ENCODE data around the gene TRIP11. TPM values are rescaled to one million over a fixed set of nuclear protein-coding genes. Genes with fewer than 3 reads are reported as not detected.
A peak's percentile ranks its signal among the peaks of the same experiment; 100 is the strongest.

TRIP11 gene
- total and polyA plus RNA-seq, 4 donors = 14.2 to 58.0 (median 29.6) TPM

DNA sequence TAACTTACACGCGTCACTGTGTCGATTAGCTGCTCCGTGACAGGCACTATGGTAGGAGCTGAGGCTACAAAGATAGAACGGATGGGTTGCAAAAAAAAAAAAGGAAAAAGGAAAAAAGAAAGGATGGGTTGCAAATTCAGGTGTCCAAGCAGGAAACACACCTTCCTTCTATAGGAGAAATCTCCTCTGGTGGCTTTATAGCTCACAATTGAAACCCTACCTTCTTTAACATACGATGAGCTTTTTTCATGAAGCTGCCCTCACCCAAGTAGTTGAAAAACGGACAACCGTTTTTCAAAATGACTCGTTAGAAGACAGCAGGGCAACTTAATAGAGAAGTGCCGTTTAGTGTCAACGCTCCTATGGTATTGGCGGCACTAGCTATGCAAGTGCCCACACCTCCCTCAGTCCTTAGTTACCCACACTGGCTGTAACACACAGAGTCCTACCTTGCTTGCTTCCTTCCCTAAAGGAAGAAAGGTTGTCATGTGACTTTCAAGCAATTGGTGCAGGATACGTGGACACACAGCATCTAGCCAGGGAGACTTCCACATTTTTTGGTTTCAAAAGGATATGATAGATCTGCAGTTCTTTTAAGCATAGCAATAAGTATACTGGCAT, 682 bp upstream of the TRIP11 start:
- Histone ChIP-seq H3K4me1 (ENCODE audit: control insufficient read depth, insufficient read depth, low read length) (peaks cover 10% of the 10 kb centered on the region), H3K36me3 (ENCODE audit: control insufficient read depth, insufficient read depth, low read length) (peaks cover 4% of the 10 kb centered on the region), H3K9me3 (ENCODE audit: control insufficient read depth, insufficient read depth, low read length) (no peaks in the 10 kb centered on the region), H3K27ac (ENCODE audit: low read depth, low read length) (peak overlapping the region; percentile 99), H3K4me3 (ENCODE audit: low read depth, low read length) (peak overlapping the region; percentile 73), H3K27me3 (ENCODE audit: control insufficient read depth, insufficient read depth, low read length) (no peaks in the 10 kb centered on the region)
- WGBS (ENCODE audit: insufficient coverage) = 4% methylated on average over 11 of the region's 13 CpGs
- DNase-seq (ENCODE audit: low read depth in 4 of 6, low spot score in 6 of 6) = peak; percentile 15 to 93 (median 54)

DNA sequence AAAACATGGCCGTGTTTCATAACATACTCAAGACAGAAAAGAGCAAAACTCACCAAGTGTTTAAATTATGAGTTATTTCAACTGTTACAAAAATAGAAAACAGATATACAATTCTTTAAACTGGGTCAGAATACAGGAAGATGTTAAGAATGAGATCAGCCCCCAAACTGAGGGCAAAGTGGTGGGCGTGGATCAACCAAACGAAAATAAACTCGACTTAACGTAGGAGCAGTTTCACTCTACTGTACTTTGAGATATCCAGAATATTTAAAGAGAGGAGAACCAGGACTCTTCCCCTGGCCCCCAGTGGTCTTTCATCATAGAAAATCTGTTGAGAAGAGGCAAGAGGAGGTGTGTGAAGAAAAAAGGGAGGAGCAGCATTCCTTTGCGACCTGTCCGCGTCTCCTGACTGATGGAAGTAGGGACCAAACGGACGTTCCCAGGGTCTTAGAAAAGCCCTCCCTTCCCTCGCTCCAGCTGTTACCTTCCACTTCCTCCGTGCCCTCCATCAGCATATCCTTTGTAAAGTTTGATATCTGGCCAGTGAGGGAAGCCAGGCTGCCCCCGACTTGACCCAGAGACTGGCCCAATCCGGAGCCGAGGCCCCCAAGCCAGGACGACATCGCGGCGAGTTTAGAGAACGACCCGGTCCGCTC, 668 bp downstream of the TRIP11 start:
- DNase-seq (ENCODE audit: low read depth in 4 of 6, low spot score in 6 of 6) = peak; percentile 27 to 86 (median 52)
- Histone ChIP-seq H3K4me3 (ENCODE audit: low read depth, low read length) (peak overlapping the region; percentile 73), H3K27me3 (ENCODE audit: control insufficient read depth, insufficient read depth, low read length) (no peaks in the 10 kb centered on the region), H3K36me3 (ENCODE audit: control insufficient read depth, insufficient read depth, low read length) (peaks cover 4% of the 10 kb centered on the region), H3K27ac (ENCODE audit: low read depth, low read length) (peak overlapping the region; percentile 99), H3K9me3 (ENCODE audit: control insufficient read depth, insufficient read depth, low read length) (no peaks in the 10 kb centered on the region), H3K4me1 (ENCODE audit: control insufficient read depth, insufficient read depth, low read length) (peaks cover 10% of the 10 kb centered on the region)
- under 1% methylated on average over 14 of the region's 22 CpGs for WGBS (ENCODE audit: insufficient coverage)

DNA sequence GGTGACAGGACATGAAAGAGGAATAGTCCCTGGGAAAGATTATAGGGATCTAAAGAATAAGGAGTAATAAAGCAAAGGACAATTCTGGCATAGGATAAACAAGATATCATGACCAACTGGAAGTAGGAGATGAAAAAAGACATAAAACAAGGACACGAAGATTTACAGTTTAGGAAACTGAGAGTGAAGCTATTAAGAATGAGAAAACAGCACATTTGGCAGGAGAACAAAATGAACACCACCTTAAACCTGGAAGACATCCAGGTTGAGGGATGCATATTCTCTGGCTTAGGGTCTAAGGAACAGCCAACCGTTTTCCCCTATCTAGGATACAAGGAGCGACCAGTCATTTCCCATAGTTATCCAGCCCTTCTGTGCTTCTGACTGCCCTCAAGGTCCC, 1.9 kb downstream of the TRIP11 start:
- no peak for DNase-seq (ENCODE audit: low read depth in 4 of 6, low spot score in 6 of 6)
- peaks cover 4% of the 10 kb centered on the region for H3K36me3 ChIP-seq (ENCODE audit: control insufficient read depth, insufficient read depth, low read length)
- H3K4me3 ChIP-seq (ENCODE audit: low read depth, low read length) = peak overlapping the region; percentile 73
- H3K27ac ChIP-seq (ENCODE audit: low read depth, low read length) = no peak overlapping the region
- H3K4me1 ChIP-seq (ENCODE audit: control insufficient read depth, insufficient read depth, low read length) = peaks cover 10% of the 10 kb centered on the region
- H3K9me3 ChIP-seq (ENCODE audit: control insufficient read depth, insufficient read depth, low read length) = no peaks in the 10 kb centered on the region
- no peaks in the 10 kb centered on the region for H3K27me3 ChIP-seq (ENCODE audit: control insufficient read depth, insufficient read depth, low read length)
- WGBS (ENCODE audit: insufficient coverage) = 59% methylated on average over 2 of the region's 3 CpGs

DNA sequence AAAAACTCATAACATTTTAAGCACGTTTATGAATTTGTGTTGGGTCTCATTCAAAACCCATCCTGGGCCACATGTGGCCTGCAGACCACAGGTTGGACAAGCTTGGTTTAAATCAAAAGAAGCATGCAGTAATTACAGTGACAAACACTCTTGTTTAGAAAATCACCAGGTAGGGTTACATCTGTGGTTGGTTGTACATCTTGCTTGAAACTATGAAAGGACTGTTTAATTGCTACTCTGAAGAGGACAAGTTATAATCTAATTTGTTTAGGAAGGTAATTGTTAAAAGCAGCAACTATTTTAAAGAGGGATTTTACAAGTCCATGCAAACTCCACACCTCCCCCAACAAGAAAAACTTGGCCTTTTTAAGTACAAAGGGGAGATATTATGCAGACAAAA, 4.0 kb downstream of the TRIP11 start:
- 86% methylated on average over 1 of the region's 1 CpG for WGBS (ENCODE audit: insufficient coverage)
- Histone ChIP-seq H3K4me1 (ENCODE audit: control insufficient read depth, insufficient read depth, low read length) (peaks cover 4% of the 10 kb centered on the region), H3K4me3 (ENCODE audit: low read depth, low read length) (no peak overlapping the region)

DNA sequence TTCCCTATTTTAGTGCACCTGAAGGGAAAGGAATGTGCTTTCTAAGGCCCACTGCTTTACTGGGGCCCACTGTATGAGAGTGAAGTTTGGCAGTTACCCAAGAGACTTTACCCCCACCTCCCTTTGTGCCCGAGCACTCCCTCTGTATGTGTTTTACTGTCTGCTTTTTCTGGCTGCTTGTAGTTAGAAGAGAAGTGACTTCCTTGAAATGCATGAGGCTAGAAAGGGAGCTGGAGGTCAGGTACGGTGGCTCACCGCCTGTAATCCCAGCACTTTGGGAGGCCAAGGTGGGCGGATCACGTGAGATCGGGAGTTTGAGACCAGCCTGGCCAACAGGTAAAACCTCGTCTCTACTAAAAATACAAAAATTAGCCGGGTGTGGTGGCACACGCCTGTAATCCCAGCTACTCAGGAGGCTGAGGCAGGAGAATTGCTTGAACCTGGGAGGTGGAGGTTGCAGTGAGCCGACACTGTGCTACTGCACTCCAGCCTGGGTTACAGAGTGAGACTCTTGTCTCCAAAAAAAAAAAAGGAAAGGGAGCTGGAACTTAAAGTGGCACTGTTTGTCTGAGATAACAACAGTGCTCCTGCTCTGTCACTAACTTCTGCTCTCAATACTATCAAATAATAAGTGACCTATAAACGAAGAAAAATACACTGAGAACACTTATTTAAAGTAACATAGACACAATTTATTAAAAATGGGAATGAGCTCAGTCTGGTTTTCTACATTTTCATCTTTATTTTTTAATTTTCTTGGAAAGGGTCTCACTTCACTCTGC, 5.8 kb downstream of the TRIP11 start:
- H3K27me3 ChIP-seq (ENCODE audit: control insufficient read depth, insufficient read depth, low read length) = no peaks in the 10 kb centered on the region
- no peak for DNase-seq (ENCODE audit: low read depth in 4 of 6, low spot score in 6 of 6)
- 84% methylated on average over 6 of the region's 11 CpGs for WGBS (ENCODE audit: insufficient coverage)
- H3K4me3 ChIP-seq (ENCODE audit: low read depth, low read length) = no peak overlapping the region
- peaks cover 30% of the 10 kb centered on the region for H3K36me3 ChIP-seq (ENCODE audit: control insufficient read depth, insufficient read depth, low read length)
- no peak overlapping the region for H3K27ac ChIP-seq (ENCODE audit: low read depth, low read length)
- H3K4me1 ChIP-seq (ENCODE audit: control insufficient read depth, insufficient read depth, low read length) = peaks cover 4% of the 10 kb centered on the region
- H3K9me3 ChIP-seq (ENCODE audit: control insufficient read depth, insufficient read depth, low read length) = no peaks in the 10 kb centered on the region

More for the DNA sequence above, 4.0 kb downstream of the TRIP11 start:
- H3K27ac ChIP-seq (ENCODE audit: low read depth, low read length) = no peak overlapping the region
- peaks cover 21% of the 10 kb centered on the region for H3K36me3 ChIP-seq (ENCODE audit: control insufficient read depth, insufficient read depth, low read length)
- H3K27me3 ChIP-seq (ENCODE audit: control insufficient read depth, insufficient read depth, low read length) = no peaks in the 10 kb centered on the region
- no peaks in the 10 kb centered on the region for H3K9me3 ChIP-seq (ENCODE audit: control insufficient read depth, insufficient read depth, low read length)
- DNase-seq (ENCODE audit: low read depth in 4 of 6, low spot score in 6 of 6) = no peak

DNA sequence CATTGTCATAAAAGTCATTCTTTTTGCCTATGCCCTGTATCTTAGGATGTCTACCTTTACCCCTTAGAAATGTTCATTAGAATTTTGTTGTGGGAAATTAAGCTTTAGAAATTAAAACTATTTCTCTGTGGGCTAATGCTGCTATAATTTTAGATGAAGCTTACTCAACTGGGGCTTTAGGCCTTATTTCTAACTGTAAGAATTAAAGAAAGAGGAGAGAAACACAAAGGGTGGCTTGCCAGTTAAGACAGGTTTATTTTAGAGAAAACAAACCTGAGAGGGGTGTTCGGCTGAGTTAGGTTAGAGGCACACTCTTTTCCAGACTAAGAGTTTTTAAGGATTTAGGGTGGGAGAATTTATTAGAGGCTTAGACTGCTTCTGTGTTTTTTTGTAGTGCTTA, 6.4 kb downstream of the TRIP11 start:
- H3K9me3 ChIP-seq (ENCODE audit: control insufficient read depth, insufficient read depth, low read length) = no peaks in the 10 kb centered on the region
- WGBS (ENCODE audit: insufficient coverage) = no CpG with 5 or more reads among the region's 1 CpG
- DNase-seq (ENCODE audit: low read depth in 4 of 6, low spot score in 6 of 6) = no peak

DNA sequence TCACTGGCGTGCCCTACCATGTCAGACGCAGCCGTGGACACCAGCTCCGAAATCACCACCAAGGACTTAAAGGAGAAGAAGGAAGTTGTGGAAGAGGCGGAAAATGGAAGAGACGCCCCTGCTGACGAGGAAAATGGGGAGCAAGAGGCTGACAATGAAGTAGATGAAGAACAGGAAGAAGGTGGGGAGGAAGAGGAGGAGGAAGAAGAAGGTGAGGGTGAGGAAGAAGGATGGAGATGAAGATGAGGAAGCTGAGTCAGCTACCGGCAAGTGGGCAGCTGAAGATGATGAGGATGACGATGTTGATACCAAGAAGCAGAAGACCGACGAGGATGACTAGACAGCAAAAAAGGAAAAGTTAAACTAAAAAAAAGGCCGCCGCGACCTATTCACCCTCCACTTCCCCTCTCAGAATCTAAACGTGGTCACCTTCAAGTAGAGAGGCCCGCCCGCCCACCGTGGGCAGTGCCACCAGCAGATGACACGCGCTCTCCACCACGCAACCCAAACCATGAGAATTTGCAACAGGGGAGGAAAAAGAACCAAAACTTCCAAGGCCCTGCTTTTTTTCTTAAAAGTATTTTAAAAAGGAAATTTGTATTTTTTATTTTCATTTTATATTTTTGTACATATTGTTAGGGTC, 13.2 kb downstream of the TRIP11 start:
- Histone ChIP-seq H3K27me3 (ENCODE audit: control insufficient read depth, insufficient read depth, low read length) (no peaks in the 10 kb centered on the region), H3K36me3 (ENCODE audit: control insufficient read depth, insufficient read depth, low read length) (peaks cover 26% of the 10 kb centered on the region), H3K9me3 (ENCODE audit: control insufficient read depth, insufficient read depth, low read length) (no peaks in the 10 kb centered on the region), H3K4me1 (ENCODE audit: control insufficient read depth, insufficient read depth, low read length) (no peaks in the 10 kb centered on the region), H3K27ac (ENCODE audit: low read depth, low read length) (no peak overlapping the region), H3K4me3 (ENCODE audit: low read depth, low read length) (no peak overlapping the region)
- 89% methylated on average over 8 of the region's 21 CpGs for WGBS (ENCODE audit: insufficient coverage)
- no peak for DNase-seq (ENCODE audit: low read depth in 4 of 6, low spot score in 6 of 6)

More for the DNA sequence above, 6.4 kb downstream of the TRIP11 start:
- H3K36me3 ChIP-seq (ENCODE audit: control insufficient read depth, insufficient read depth, low read length) = peaks cover 30% of the 10 kb centered on the region
- no peak overlapping the region for H3K4me3 ChIP-seq (ENCODE audit: low read depth, low read length)
- no peak overlapping the region for H3K27ac ChIP-seq (ENCODE audit: low read depth, low read length)
- H3K4me1 ChIP-seq (ENCODE audit: control insufficient read depth, insufficient read depth, low read length) = peaks cover 4% of the 10 kb centered on the region
- no peaks in the 10 kb centered on the region for H3K27me3 ChIP-seq (ENCODE audit: control insufficient read depth, insufficient read depth, low read length)

DNA sequence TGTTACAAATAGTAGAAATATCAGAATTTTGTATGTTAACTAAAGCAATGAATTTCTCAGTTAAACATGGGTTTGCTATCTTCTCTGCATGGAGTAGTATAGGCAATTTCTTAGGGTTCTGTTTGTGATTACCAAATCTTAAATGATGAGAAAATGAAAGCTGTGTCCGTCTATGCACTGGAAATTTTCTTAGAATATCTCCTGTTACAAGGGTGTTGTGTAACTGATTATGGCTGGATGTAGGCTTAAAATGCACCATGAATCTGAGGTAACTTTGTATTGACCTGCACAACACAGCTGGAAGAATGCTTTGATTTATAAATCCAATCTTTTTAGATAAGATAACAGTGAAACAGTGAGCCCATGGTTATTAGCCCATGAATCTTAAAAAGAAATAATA, 17.8 kb downstream of the TRIP11 start:
- Histone ChIP-seq H3K36me3 (ENCODE audit: control insufficient read depth, insufficient read depth, low read length) (peaks cover 21% of the 10 kb centered on the region), H3K4me1 (ENCODE audit: control insufficient read depth, insufficient read depth, low read length) (no peaks in the 10 kb centered on the region), H3K4me3 (ENCODE audit: low read depth, low read length) (no peak overlapping the region), H3K9me3 (ENCODE audit: control insufficient read depth, insufficient read depth, low read length) (no peaks in the 10 kb centered on the region), H3K27ac (ENCODE audit: low read depth, low read length) (no peak overlapping the region), H3K27me3 (ENCODE audit: control insufficient read depth, insufficient read depth, low read length) (no peaks in the 10 kb centered on the region)
- DNase-seq (ENCODE audit: low read depth in 4 of 6, low spot score in 6 of 6) = no peak
- WGBS (ENCODE audit: insufficient coverage) = 100% methylated on average over 1 of the region's 1 CpG

DNA sequence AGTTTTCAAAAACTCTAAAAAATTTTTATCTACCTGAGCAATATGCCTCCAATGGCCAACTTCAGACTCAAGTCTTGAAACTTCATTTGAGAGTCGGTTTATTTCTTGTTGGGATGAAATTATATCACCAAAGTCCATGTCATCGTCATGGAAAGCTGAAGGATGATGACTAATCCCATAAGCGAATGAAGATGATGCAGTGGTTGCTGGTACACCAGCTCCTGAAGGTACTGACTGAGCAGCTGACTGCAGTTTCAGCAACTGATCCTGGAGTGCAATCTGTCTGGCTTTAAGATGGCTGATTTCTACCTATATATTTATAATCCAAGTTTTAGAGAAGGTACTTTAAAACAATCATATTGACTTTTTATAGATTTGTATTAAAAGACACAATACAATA, 18.3 kb downstream of the TRIP11 start:
- Histone ChIP-seq H3K27ac (ENCODE audit: low read depth, low read length) (no peak overlapping the region), H3K4me3 (ENCODE audit: low read depth, low read length) (no peak overlapping the region), H3K9me3 (ENCODE audit: control insufficient read depth, insufficient read depth, low read length) (no peaks in the 10 kb centered on the region), H3K27me3 (ENCODE audit: control insufficient read depth, insufficient read depth, low read length) (no peaks in the 10 kb centered on the region), H3K4me1 (ENCODE audit: control insufficient read depth, insufficient read depth, low read length) (no peaks in the 10 kb centered on the region), H3K36me3 (ENCODE audit: control insufficient read depth, insufficient read depth, low read length) (peaks cover 18% of the 10 kb centered on the region)
- no peak for DNase-seq (ENCODE audit: low read depth in 4 of 6, low spot score in 6 of 6)
- 100% methylated on average over 2 of the region's 3 CpGs for WGBS (ENCODE audit: insufficient coverage)

Data from spinal cord (tissue), 10 donors.